ENCODE results near the gene CTNND2.

Gene CTNND2

GRCh38 chr5:11300736-11301135 is 603.5 kb downstream of the CTNND2 start:
- no peak for DNase-seq

- no peak for DNase-seq
Measured at GRCh38 chr5:11298877-11299276, 605.4 kb downstream of the CTNND2 start.

GRCh38 chr5:11293523-11293922 is 610.7 kb downstream of the CTNND2 start:
- DNase-seq: no peak

GRCh38 chr5:11292648-11293356 is 611.4 kb downstream of the CTNND2 start:
- DNase-seq: no peak

- no peak for DNase-seq
Measured at GRCh38 chr5:11289733-11290132, 614.5 kb downstream of the CTNND2 start.

GRCh38 chr5:11289208-11289607 is 615.0 kb downstream of the CTNND2 start:
- DNase-seq: no peak

GRCh38 chr5:11281842-11282241 is 622.4 kb downstream of the CTNND2 start:
- DNase-seq: no peak

- DNase-seq: no peak
Measured at GRCh38 chr5:11277323-11277722, 626.9 kb downstream of the CTNND2 start.

GRCh38 chr5:11273180-11273903 is 630.9 kb downstream of the CTNND2 start:
- no peak for DNase-seq

- DNase-seq: no peak
Measured at GRCh38 chr5:11269515-11269914, 634.7 kb downstream of the CTNND2 start.

- no peak for DNase-seq
Measured at GRCh38 chr5:11268891-11269290, 635.4 kb downstream of the CTNND2 start.

- DNase-seq: no peak
Measured at GRCh38 chr5:11266331-11266730, 637.9 kb downstream of the CTNND2 start.

- DNase-seq: no peak
Measured at GRCh38 chr5:11261241-11261640, 643.0 kb downstream of the CTNND2 start.

- no peak for DNase-seq
Measured at GRCh38 chr5:11258001-11258400, 646.2 kb downstream of the CTNND2 start.

- no peak for DNase-seq
Measured at GRCh38 chr5:11252523-11252922, 651.7 kb downstream of the CTNND2 start.

GRCh38 chr5:11252075-11252474 is 652.2 kb downstream of the CTNND2 start:
- DNase-seq: no peak

GRCh38 chr5:11251247-11251646 is 653.0 kb downstream of the CTNND2 start:
- DNase-seq: no peak

GRCh38 chr5:11248966-11249365 is 655.3 kb downstream of the CTNND2 start:
- no peak for DNase-seq

- DNase-seq: no peak
Measured at GRCh38 chr5:11247224-11247623, 657.0 kb downstream of the CTNND2 start.

- no peak for DNase-seq
Measured at GRCh38 chr5:11240293-11241190, 663.7 kb downstream of the CTNND2 start.

GRCh38 chr5:11239261-11240015 is 664.8 kb downstream of the CTNND2 start:
- no peak for DNase-seq

GRCh38 chr5:11234501-11234911 is 669.7 kb downstream of the CTNND2 start:
- peak in 1 of 2 donors; percentile 45 for DNase-seq

GRCh38 chr5:11230890-11231289 is 673.4 kb downstream of the CTNND2 start:
- no peak for DNase-seq
